Globus pallidus (tissue), 1 donor: ENCODE data around the gene XCR1.
"Not testable (repeated sequence)": the region's sequence is repeated elsewhere in the genome, so short reads cannot be mapped to it uniquely, and the experiment has no call there.

Experiments
- DNase-seq: peaks from one replicate; pipeline ENCODE4 v3.0.0-alpha.2; 2015; ENCODE audit warnings: low spot score

The XCR1 gene

GRCh38 chr3:46038916-46039315 lies 11.6 kb upstream of the XCR1 start:
- DNase-seq: no peak

- DNase-seq: not testable (repeated sequence)
Measured at GRCh38 chr3:46038071-46038470, 10.8 kb upstream of the XCR1 start.

- DNase-seq: no peak
Measured at GRCh38 chr3:46036191-46036590, 8.9 kb upstream of the XCR1 start.

GRCh38 chr3:46031747-46032146 lies 4.5 kb upstream of the XCR1 start:
- no peak for DNase-seq

GRCh38 chr3:46031269-46031668 lies 4.0 kb upstream of the XCR1 start:
- no peak for DNase-seq

GRCh38 chr3:46030626-46031025 lies 3.3 kb upstream of the XCR1 start:
- DNase-seq: no peak

- DNase-seq: peak; percentile 5
Measured at GRCh38 chr3:46029953-46030543, 2.8 kb upstream of the XCR1 start.

GRCh38 chr3:46027736-46028397 lies 584 bp upstream of the XCR1 start:
- DNase-seq: no peak

- no peak for DNase-seq
Measured at GRCh38 chr3:46025139-46025538, 2.1 kb downstream of the XCR1 start.

- no peak for DNase-seq
Measured at GRCh38 chr3:46024131-46024530, 3.2 kb downstream of the XCR1 start.

GRCh38 chr3:46022909-46023785 lies 4.1 kb downstream of the XCR1 start:
- no peak for DNase-seq

- DNase-seq: no peak
Measured at GRCh38 chr3:46021516-46021915, 5.8 kb downstream of the XCR1 start.

GRCh38 chr3:46020766-46021510 lies 6.3 kb downstream of the XCR1 start:
- no peak for DNase-seq

- no peak for DNase-seq
Measured at GRCh38 chr3:46019707-46020106, 7.6 kb downstream of the XCR1 start.

GRCh38 chr3:46017720-46018119 lies 9.6 kb downstream of the XCR1 start:
- DNase-seq: peak; percentile 27

- DNase-seq: no peak
Measured at GRCh38 chr3:46013316-46014094, 13.8 kb downstream of the XCR1 start.

GRCh38 chr3:46012246-46012645 lies 15.0 kb downstream of the XCR1 start:
- DNase-seq: no peak

- no peak for DNase-seq
Measured at GRCh38 chr3:46010519-46011113, 16.7 kb downstream of the XCR1 start.

- DNase-seq: no peak
Measured at GRCh38 chr3:46008058-46008457, 19.2 kb downstream of the XCR1 start.

- no peak for DNase-seq
Measured at GRCh38 chr3:46007280-46007679, 20.0 kb downstream of the XCR1 start.
